HG03457 (cell line): ENCODE data around the gene RNF146.
"Not testable (repeated sequence)": the region's sequence is repeated elsewhere in the genome, so short reads cannot be mapped to it uniquely, and the experiment has no call there.

ENCODE experiments used
- ATAC-seq: cut with Tn5 transposase; IDR thresholded peaks from one replicate; pipeline ENCODE4 v1.9.1; 2021; ENCODE audit warnings: moderate number of reproducible peaks; ENCODE audit not compliant: unreplicated experiment

RNF146 gene

DNA sequence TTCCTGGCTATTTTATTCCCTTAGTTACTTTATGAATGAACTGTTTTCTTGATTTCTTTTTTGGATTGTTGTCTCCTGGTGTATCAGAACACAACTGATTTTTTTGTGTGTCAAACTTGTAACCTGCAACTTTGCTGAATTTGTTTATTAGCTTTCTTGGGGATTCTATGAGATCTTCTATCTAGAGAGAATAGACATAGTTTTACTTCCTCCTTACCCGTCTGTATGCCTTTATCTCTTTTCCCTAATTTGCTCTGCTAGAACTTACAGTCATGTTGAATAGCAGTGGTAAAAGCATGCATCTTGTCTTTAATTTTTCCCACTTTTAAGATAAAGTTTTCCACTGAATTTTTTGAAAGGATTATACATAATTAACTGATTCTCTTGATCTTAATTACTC lies 13.2 kb downstream of the RNF146 start:
- no peak for ATAC-seq

DNA sequence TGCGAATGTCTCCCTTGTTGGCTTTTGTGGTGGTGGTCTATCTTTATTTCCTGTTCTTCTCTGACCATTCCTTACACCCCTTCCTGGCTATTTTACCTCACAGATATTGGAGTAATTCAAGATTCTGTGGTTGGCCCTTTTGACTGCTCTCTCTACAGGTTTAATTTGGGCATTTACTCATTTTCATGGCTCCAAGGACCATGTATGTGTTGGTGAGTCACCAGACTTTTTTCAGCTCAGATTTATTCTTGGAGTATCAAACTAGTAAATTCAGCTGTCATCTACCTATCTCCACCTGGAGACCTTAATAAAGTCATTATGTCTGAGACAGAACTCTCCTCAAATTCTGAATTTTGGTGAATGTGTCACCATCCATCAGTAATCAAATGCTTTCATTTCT lies 15.5 kb downstream of the RNF146 start:
- ATAC-seq, result no peak

DNA sequence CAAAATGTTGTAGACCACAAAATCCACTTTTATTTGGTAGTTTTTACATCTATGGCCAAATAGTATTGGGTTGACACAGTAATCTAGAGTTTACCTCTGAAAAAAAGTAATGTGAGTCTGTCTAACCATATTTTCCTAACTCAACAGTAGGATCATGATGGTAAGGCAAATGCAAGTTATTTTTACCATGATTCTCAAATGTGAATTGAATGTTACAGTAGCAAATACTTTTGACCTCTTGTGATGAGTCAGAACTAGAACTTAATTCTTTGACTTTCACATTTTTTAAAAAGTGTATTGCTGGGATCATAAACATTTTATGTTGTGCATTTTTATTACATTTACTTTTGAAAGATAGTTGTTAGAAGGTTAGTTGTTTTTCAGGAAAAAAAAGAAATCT lies 22.0 kb downstream of the RNF146 start:
- ATAC-seq, result no peak

DNA sequence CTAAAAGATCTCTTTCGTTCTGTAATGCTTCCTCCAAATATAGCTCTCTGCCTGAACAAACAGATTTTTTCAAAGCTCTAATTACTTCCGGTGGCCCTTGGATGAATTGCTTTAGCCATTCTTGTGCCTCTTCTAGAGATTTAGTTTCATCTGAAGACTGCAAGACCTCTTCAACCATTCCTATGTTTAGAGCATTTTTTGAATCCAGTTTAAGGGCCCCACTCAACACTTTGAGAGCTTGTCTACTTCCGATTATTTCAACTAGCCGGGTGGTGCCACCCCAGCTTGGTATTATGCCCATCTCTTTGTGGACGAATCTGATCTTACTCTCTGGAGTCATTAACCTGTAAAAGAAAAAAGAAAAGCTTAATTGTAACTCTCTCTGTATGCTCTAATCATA lies 23.3 kb downstream of the RNF146 start:
- ATAC-seq, result no peak

- ATAC-seq, result no peak
Measured at GRCh38 chr6:127290391-127291265, 24.0 kb downstream of the RNF146 start.

GRCh38 chr6:127291495-127291894 lies 24.8 kb downstream of the RNF146 start:
- ATAC-seq, result peak; percentile 76

DNA sequence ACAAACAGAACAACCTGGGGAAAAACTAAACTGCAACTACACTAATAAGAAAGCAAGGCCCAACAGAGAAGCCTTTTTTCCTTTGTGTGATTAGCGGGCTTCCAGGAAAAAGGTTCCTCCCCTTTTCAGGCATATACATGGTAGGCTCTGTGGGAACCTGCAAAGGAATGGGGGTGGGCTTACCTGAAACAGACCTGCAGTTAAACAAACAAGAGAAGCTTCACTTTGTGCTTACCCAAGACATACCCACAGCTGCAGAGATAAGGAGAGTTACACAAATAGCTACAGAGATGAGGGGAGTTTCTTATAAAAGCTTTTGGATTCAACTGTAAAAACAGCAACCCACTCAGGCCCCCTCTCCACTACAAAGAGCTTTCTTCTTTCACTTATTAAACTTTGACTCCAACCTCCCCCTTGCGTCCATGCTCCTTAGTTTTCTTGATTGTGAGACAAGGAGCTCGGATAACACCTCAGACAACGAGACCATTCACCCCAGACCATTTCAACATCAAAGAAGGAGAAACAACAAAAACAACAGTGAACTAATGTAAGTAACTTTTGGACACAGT lies 30.9 kb downstream of the RNF146 start:
- ATAC-seq, result no peak

DNA sequence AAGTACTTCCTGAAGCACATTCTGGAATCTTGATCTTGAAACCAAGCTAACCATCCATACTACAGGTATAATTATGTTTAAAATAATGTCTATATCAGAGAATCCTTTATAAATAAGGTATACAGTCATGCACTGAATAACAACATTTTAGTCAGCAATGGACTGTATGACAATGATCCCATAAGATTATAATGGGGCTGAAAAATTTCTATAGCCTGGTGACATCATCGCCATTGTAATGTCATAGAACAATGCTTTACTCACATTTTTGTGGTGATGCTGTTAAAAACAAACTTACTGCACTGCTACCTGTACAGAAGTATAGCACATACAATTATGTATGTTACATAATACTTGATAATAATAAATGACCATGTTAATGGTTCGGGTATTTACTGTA lies 31.8 kb downstream of the RNF146 start:
- ATAC-seq, result no peak

GRCh38 chr6:127299522-127300240 lies 33.0 kb downstream of the RNF146 start:
- ATAC-seq, result no peak

GRCh38 chr6:127300411-127300810 lies 33.7 kb downstream of the RNF146 start:
- no peak for ATAC-seq

DNA sequence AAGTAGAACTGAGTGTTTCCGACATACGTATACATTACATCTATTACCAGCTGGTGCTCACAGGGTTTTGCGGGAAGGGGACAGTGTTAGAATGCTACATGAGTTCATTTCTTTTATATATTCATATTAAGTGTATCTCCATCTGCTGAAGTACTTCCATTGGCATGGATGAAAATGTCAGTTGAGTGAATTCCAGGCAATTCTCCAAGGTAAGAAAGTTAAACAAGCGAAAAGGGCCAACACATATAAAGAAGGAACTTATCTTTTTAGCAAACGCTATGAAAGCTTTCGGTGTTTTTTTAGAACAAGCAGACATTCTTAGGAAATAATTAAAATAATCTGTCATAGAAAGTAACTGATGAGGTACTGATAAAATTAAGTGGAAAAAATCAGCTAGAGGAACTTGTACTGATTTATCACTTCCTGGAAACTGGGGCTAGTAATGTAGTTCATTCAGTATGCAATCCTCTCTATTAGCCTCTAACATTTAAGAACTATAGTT lies 34.6 kb downstream of the RNF146 start:
- ATAC-seq, result no peak

GRCh38 chr6:127302728-127303660 lies 36.3 kb downstream of the RNF146 start:
- ATAC-seq, result peak; percentile 52

- no peak for ATAC-seq
Measured at GRCh38 chr6:127303917-127304316, 37.3 kb downstream of the RNF146 start.

DNA sequence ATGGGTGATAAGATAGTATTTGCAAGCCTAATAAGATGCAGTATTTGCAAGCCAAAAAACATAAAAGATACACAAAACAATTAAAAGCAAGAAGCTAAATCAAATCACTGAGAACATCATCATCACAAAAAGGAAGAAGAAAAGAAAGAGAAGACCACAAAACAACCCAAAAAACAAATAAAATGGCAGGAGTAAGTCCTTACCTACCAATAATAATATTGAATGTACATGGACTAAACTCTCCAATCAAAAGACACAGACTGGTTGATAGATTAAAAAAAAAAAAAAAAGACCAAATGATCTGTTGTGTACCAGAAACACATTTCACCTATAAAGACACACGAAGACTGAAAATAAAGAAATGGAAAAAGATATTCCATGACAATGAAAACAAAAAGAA lies 39.1 kb downstream of the RNF146 start:
- ATAC-seq, result no peak

GRCh38 chr6:127317388-127318128 lies 50.9 kb downstream of the RNF146 start:
- no peak for ATAC-seq

- ATAC-seq, result no peak
Measured at GRCh38 chr6:127319686-127320085, 53.0 kb downstream of the RNF146 start.

DNA sequence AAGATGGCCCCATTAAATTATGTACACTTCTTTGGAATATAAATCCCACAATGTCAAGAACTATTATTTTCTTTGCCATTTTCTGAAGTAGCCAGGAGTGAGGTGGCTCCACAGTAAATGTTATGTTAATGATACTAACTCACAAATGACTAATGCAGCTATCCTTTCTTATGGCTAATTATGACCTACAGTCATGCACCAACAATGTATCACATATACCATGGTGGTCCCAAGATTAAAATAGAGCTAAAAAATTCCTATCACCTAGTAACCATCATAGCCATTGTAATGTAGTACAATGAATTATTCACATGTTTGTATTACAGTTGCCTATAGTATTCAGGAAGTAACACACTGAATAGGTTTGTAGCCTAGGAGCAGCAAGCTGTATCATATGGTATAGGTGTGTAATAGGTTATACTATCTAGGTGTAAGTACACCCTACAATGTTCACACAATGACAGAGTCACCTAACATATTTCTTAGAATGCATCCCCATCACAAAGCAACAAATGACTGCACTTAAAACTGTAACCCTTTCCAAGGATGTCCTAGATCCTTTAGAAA lies 61.5 kb downstream of the RNF146 start:
- no peak for ATAC-seq

DNA sequence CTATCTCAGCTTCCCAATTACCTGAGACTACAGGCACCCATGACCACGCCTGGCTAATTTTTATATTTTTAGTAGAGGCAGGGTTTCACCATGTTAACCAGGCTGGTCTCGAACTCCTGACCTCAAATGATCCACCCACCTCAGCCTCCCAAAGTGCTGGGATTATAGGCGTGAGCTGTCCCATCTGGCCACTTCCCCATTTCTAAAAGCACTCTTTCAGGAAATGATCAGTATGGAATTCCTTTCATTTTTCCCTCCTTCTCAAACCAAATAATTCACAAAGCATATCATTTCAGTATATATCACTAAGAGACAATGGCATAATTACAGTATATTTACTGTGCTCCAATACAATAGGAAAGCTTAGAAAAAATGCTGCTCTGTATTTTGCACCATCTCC lies 64.6 kb downstream of the RNF146 start:
- not testable (repeated sequence) for ATAC-seq

- no peak for ATAC-seq
Measured at GRCh38 chr6:127332383-127332961, 65.8 kb downstream of the RNF146 start.
